Endothelial cell of umbilical vein (primary cell): ENCODE measurements around the gene TAS2R30. TPM values are rescaled to one million over a fixed set of nuclear protein-coding genes. Genes with fewer than 3 reads are reported as not detected.

ENCODE experiments used
- BruUV-seq: library from RNA; stranded (reverse); fragments of 400-500 nt; replicated peaks from 2 replicates; lab custom pipeline; 2021; lab: Mats Ljungman, UMichigan
- CTCF ChIA-PET: fragments of 300-600, 350-600 bp; sonication (Branson Sonifier 250); formaldehyde crosslinking; loops from one replicate; lab custom pipeline; 2021; ENCODE audit warnings: antibody characterized with exemption, inconsistent platforms; lab: Charles Lee
- POLR2A ChIA-PET: fragments of 300-600, 350-600 bp; sonication (Branson Sonifier 250); formaldehyde crosslinking; loops from one replicate; lab custom pipeline; 2021; ENCODE audit warnings: antibody characterized with exemption, inconsistent platforms; lab: Charles Lee
- DNase-seq: peaks from one replicate; pipeline ENCODE4 v3.0.0-alpha.2; 2011; ENCODE audit warnings: low read depth, low spot score
- FAIRE-seq: peaks from 2 replicates; lab custom pipeline; 2011; peaks lifted over from hg19 to GRCh38; lab: Jason Lieb, UNC
- H2AFZ ChIP-seq: 2 replicates; pipeline ENCODE4 v1.6.0; 2012; ENCODE audit warnings: low read depth, low read length, control low read depth, inconsistent platforms
- H3K27ac ChIP-seq: 2 replicates; pipeline ENCODE4 v1.5.1; 2011; ENCODE audit warnings: low read depth, mild to moderate bottlenecking, control low read depth, low read length, moderate library complexity; ENCODE audit not compliant: insufficient read depth
- H3K27me3 ChIP-seq, 2 experiments: 2 replicates each; pipeline versions ENCODE4 v1.6.0 to v1.6.1; 2011; ENCODE audit warnings: low read length in 2 of 2, mixed read lengths in 1 of 2; ENCODE audit not compliant: control insufficient read depth in 2 of 2, insufficient read depth in 2 of 2
- H3K36me3 ChIP-seq, 2 experiments: 2 replicates in 1 of 2; 3 replicates in 1 of 2; pipeline ENCODE4 v1.5.1; 2011; ENCODE audit warnings: low read length in 2 of 2, mild to moderate bottlenecking in 1 of 2, moderate library complexity in 1 of 2; ENCODE audit not compliant: control insufficient read depth in 2 of 2, insufficient read depth in 2 of 2; ENCODE audit errors: extremely low read depth in 1 of 2
- H3K4me1 ChIP-seq: 3 replicates; pipeline ENCODE4 v1.5.1; 2011; ENCODE audit warnings: mild to moderate bottlenecking, low read length; ENCODE audit not compliant: control insufficient read depth, insufficient read depth; ENCODE audit errors: extremely low read depth
- H3K4me2 ChIP-seq: 2 replicates; pipeline ENCODE4 v1.6.1; 2011; ENCODE audit warnings: low read length, control low read depth, mixed read lengths; ENCODE audit not compliant: insufficient read depth
- H3K4me3 ChIP-seq, 3 experiments: fragments of 200-600 bp in 1 of 3; sonication (generic), shearing (Covaris generic) in 1 of 3; replicated peaks in 1 of 3; 2 replicates each; pipeline ENCODE4 v1.5.1; 2011 to 2016; ENCODE audit warnings: control low read depth in 3 of 3, low read length in 3 of 3, mild to moderate bottlenecking in 2 of 3, inconsistent platforms in 1 of 3, low read depth in 1 of 3, moderate library complexity in 1 of 3; ENCODE audit not compliant: insufficient read depth in 1 of 3
- H3K79me2 ChIP-seq: 2 replicates; pipeline ENCODE4 v1.6.0; 2012; ENCODE audit warnings: low read length, inconsistent platforms; ENCODE audit not compliant: control insufficient read depth, insufficient read depth
- H3K9ac ChIP-seq: replicated peaks from 2 replicates; pipeline ENCODE3; 2011; ENCODE audit warnings: low read length, control low read depth; ENCODE audit not compliant: insufficient read depth; ENCODE audit errors: extremely low read depth
- H3K9me1 ChIP-seq: replicated peaks from 3 replicates; pipeline ENCODE4 v1.6.0; 2011; ENCODE audit warnings: mild to moderate bottlenecking, low read length; ENCODE audit not compliant: control insufficient read depth, insufficient read depth; ENCODE audit errors: extremely low read depth
- H3K9me3 ChIP-seq: replicated peaks from 2 replicates; pipeline ENCODE4 v1.5.1; 2012; ENCODE audit warnings: low read length, inconsistent platforms; ENCODE audit not compliant: control insufficient read depth, insufficient read depth
- H4K20me1 ChIP-seq: replicated peaks from 2 replicates; pipeline ENCODE3; 2011; ENCODE audit warnings: mild to moderate bottlenecking, low read length; ENCODE audit not compliant: control insufficient read depth, insufficient read depth; ENCODE audit errors: extremely low read depth
- CTCF ChIP-seq, 2 donors: IDR thresholded peaks; 1 replicate in 1 of 2; 2 replicates in 1 of 2; pipeline ENCODE4 v1.5.1; 2011; ENCODE audit warnings: low read length in 2 of 2, mild to moderate bottlenecking in 2 of 2, moderate library complexity in 2 of 2, control low read depth in 1 of 2, inconsistent platforms in 1 of 2, low read depth in 1 of 2; ENCODE audit not compliant: insufficient read depth in 1 of 2; ENCODE audit errors: extremely low read depth in 1 of 2
- EZH2 ChIP-seq: IDR thresholded peaks from 2 replicates; pipeline ENCODE4 v1.6.1; 2012; ENCODE audit warnings: borderline replicate concordance, low read depth, mild to moderate bottlenecking, moderate library complexity, low read length, inconsistent platforms; ENCODE audit not compliant: severe bottlenecking
- FOS ChIP-seq: IDR thresholded peaks from 2 replicates; pipeline ENCODE4 v1.6.1; 2011; ENCODE audit warnings: mild to moderate bottlenecking, low read length, moderate library complexity, borderline replicate concordance; ENCODE audit not compliant: insufficient read depth
- GATA2 ChIP-seq: IDR thresholded peaks from 2 replicates; pipeline ENCODE4 v1.7.0; 2011; ENCODE audit warnings: low read depth, mild to moderate bottlenecking, moderate library complexity, mixed read lengths, low read length; ENCODE audit not compliant: insufficient read length, insufficient read depth
- JUN ChIP-seq: IDR thresholded peaks from 2 replicates; pipeline ENCODE4 v1.6.1; 2011; ENCODE audit warnings: borderline replicate concordance, low read depth; ENCODE audit not compliant: insufficient read length, insufficient read depth
- MAX ChIP-seq: IDR thresholded peaks from 2 replicates; pipeline ENCODE4 v1.6.1; 2011; ENCODE audit not compliant: insufficient read depth, insufficient read length
- MYC ChIP-seq: IDR thresholded peaks from one replicate; pipeline ENCODE4 v1.6.1; 2011; ENCODE audit warnings: mild to moderate bottlenecking, low read depth, low read length
- POLR2A ChIP-seq: IDR thresholded peaks from 2 replicates; pipeline ENCODE4 v1.6.1; 2012; ENCODE audit warnings: low read depth, mild to moderate bottlenecking, control low read depth, low read length
- POLR2AphosphoS5 ChIP-seq: IDR thresholded peaks from 2 replicates; pipeline ENCODE4 v1.6.1; 2012; ENCODE audit warnings: low read depth, mild to moderate bottlenecking, control low read depth, low read length, moderate library complexity; ENCODE audit not compliant: insufficient read depth
- dilution Hi-C: fragments of 300-500 bp; cut with MboI; formaldehyde crosslinking; loops from one replicate; pipeline ENCODE4 v1.15.0; 2019; ENCODE audit warnings: low sequenced_read_pairs; ENCODE audit not compliant: extremely low pct_ligation_motif_present
- intact Hi-C: fragments of 100-400 bp; cut with micrococcal nuclease; formaldehyde crosslinking; loops from one replicate; pipeline ENCODE4 v1.10.0; 2022
- polyA plus RNA-seq, 4 experiments: library from polyadenylated mRNA; depleted of rRNA in 3 of 4; stranded (reverse) in 3 of 4; unstranded in 1 of 4; fragments of >200 nt; gene quantifications; 2 replicates each; pipeline versions ENCODE4 v1.2.1 to v1.2.3, GENCODE V29; 2011 to 2012; ENCODE audit warnings: missing spikeins in 1 of 4
- total RNA-seq: library from RNA; stranded (reverse); gene quantifications from 2 replicates; pipeline ENCODE4 v1.2.3, GENCODE V29; 2021

Gene TAS2R30
- total and polyA plus RNA-seq, 2 donors (not counting 3 experiments of a cell fraction or from before 2014, with no cell fraction given): 0.26 to 5.2 TPM

GRCh38 chr12:11089246-11089645 lies 45.2 kb downstream of the TAS2R30 start:
- Histone ChIP-seq H3K9ac (no peak overlapping the region), H2AFZ (no peak overlapping the region), H3K27me3 (no peaks in the 10 kb centered on the region), H3K4me1 (no peaks in the 10 kb centered on the region), H4K20me1 (no peaks in the 10 kb centered on the region), H3K79me2 (no peaks in the 10 kb centered on the region), H3K4me3 (no peak overlapping the region), H3K36me3 (no peaks in the 10 kb centered on the region), H3K4me2 (no peak overlapping the region), H3K9me1 (no peaks in the 10 kb centered on the region), H3K9me3 (no peaks in the 10 kb centered on the region), H3K27ac (no peak overlapping the region)
- POLR2A ChIA-PET: no interaction called here
- no TSS peak for BruUV-seq
- dilution Hi-C loops: no loop called here
- intact Hi-C loops: loop anchor here (5.0 kb wide), 1 partner anchor 52 kb away; no protein-coding TSS in a partner anchor
- FAIRE-seq (no peak), DNase-seq (no peak)
- CTCF ChIA-PET: no interaction called here
- no peak for TF ChIP-seq MAX
- no peak for TF ChIP-seq CTCF (IDR thresholded peaks at IDR 0.05; ENCODE audit: extremely low read depth in 1 of 2, insufficient read depth in 1 of 2, low read depth in 1 of 2, low read length in 2 of 2)
- TF ChIP-seq MYC: no peak
- TF ChIP-seq POLR2A: no peak
- TF ChIP-seq EZH2: no peak
- TF ChIP-seq FOS: no peak
- TF ChIP-seq GATA2: no peak
- no peak for TF ChIP-seq JUN
- TF ChIP-seq POLR2AphosphoS5: no peak
